ENCODE data around the gene LY6G6C. TPM values are rescaled to one million over a fixed set of nuclear protein-coding genes. Genes with fewer than 3 reads are reported as not detected.

Gene LY6G6C
- total RNA-seq, 1 experiment from 2014 or later: 0.80 TPM

GRCh38 chr6:31683591-31683990 lies 38.0 kb downstream of the LY6G6C start:
- Histone ChIP-seq H3K4me3 (ENCODE audit: low read depth, low read length, poor library complexity, severe bottlenecking) (no peak overlapping the region), H3K27me3 (replicated peaks; ENCODE audit: insufficient read depth, low read depth, low read length, poor library complexity) (no peaks in the 10 kb centered on the region), H3K36me3 (ENCODE audit: insufficient read depth, low read length, poor library complexity, severe bottlenecking) (peaks cover 13% of the 10 kb centered on the region), H3K4me1 (ENCODE audit: insufficient read depth, low read length, poor library complexity, severe bottlenecking) (no peaks in the 10 kb centered on the region), H3K27ac (ENCODE audit: low read depth, low read length, poor library complexity, severe bottlenecking) (no peak overlapping the region), H3K9me3 (ENCODE audit: low read depth, low read length, poor library complexity, severe bottlenecking) (no peaks in the 10 kb centered on the region)
- TF ChIP-seq EZH2 (IDR thresholded peaks at IDR 0.05; ENCODE audit: borderline replicate concordance, low read depth, low read length, poor library complexity, severe bottlenecking) (no peak), CTCF (conservative IDR thresholded peaks at IDR 0.05; ENCODE audit: low read depth, low read length) (no peak)
- BruUV-seq (replicated peaks): no TSS peak
- ChIA-PET POLR2A (ENCODE audit: low non-redundant PET) (no interaction called here), CTCF (no interaction called here)
- DNase-seq (ENCODE audit: low spot score): no peak
- intact Hi-C loops (cut with micrococcal nuclease; ENCODE audit: unreplicated experiment): loop anchor here (10.0 kb wide), 1 partner anchor 271 kb away; the partner anchor contains the start of genes NELFE and SKIC2

DNA sequence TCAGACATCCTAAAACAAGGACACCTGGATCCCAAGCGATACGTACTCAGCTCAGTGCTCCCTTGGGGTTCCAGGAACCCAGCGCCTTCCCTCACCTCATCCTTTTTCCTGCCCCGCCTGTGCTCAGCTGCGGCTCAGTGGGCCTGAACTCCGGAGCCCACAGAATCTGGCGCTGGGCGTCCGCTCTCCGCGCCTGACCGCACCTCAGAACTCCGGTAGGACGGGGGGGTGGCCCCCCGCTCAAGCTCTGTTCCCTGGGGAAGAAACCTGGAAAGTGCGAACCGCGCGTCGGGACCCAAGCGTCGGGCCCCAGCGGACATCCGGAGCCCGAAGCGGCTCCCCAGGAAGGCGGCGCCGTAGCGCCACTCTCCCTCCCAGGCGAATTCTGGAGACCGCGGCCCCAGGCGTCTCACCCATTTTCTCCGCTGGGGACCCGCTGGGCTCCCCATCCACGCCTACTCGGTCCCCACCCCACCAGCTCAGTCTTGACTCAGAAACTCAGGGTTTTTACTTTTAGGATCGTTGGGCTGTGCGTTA lies 40.3 kb downstream of the LY6G6C start:
- no TSS peak for BruUV-seq (replicated peaks)
- DNase-seq (ENCODE audit: low spot score): peak; percentile 75
- TF ChIP-seq EZH2 (IDR thresholded peaks at IDR 0.05; ENCODE audit: borderline replicate concordance, low read depth, low read length, poor library complexity, severe bottlenecking) (no peak), CTCF (conservative IDR thresholded peaks at IDR 0.05; ENCODE audit: low read depth, low read length) (no peak)
- no peaks in the 10 kb centered on the region for H3K27me3 ChIP-seq (replicated peaks; ENCODE audit: insufficient read depth, low read depth, low read length, poor library complexity)
- intact Hi-C loops (cut with micrococcal nuclease; ENCODE audit: unreplicated experiment): loop anchor here (2.0 to 10.0 kb wide), 2 partner anchors 150 to 274 kb away; partner anchors contain the start of genes NELFE and SKIC2
- no peaks in the 10 kb centered on the region for H3K36me3 ChIP-seq (ENCODE audit: insufficient read depth, low read length, poor library complexity, severe bottlenecking)
- POLR2A ChIA-PET (ENCODE audit: low non-redundant PET): interaction anchor here (0.7 to 1.0 kb wide), 2 partner anchors 22 to 135 kb away, joined by 3 read pairs; partner anchors contain the start of genes ABHD16A and ATP6V1G2
- H3K4me1 ChIP-seq (ENCODE audit: insufficient read depth, low read length, poor library complexity, severe bottlenecking): no peaks in the 10 kb centered on the region
- H3K4me3 ChIP-seq (ENCODE audit: low read depth, low read length, poor library complexity, severe bottlenecking): peak overlapping the region; percentile 53
- H3K9me3 ChIP-seq (ENCODE audit: low read depth, low read length, poor library complexity, severe bottlenecking): no peaks in the 10 kb centered on the region
- CTCF ChIA-PET: interaction anchor here (0.5 to 0.6 kb wide), 3 partner anchors 30 to 775 kb away, joined by 3 to 4 read pairs (median 3); no protein-coding TSS in a partner anchor
- H3K27ac ChIP-seq (ENCODE audit: low read depth, low read length, poor library complexity, severe bottlenecking): peak overlapping the region; percentile 68

DNA sequence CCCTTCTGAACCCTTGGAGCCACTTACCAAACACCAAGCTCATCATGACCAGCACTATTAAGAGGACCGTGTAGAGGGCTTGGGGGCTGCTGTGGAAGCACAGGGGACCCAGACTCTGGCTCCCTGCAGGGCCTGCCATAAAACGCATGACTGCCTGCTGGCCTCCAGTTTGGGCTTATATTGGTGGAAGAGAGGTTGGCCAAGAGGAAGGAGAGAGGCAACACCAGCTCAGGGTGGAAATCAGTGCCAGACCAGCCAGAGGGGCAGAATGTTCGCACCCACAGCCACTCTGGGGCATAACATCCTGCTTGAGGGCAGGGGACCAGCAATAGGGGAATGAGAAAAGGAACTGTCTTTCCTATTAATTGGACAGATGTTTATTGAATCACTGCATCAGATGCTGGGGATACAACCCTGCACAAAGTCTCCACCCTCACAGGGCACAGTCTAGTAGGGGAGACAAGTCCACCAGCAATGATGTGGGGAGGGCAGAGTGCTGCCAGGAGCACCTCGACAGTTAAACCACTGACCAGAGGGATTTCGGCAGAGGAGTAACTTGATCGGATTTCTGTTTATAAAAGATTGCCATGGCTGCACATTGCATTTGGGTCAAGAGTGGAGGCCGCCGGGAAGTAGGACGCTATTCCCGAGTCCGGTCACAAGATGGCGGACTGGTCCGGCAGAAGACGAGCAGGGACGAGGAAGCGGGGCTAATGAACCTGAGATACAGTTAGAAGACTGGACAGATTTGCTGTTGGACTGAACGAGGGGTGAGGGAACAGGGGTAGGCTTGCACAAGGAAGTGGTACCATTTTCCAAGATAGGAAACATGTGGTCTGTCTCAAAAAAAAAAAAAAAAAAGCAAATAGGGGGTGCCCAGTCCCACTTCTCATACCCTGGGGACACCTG lies 41.1 kb downstream of the LY6G6C start, which contains the start of gene LY6G5C:
LY6G5C (minus strand) TSS at position 842 of the 909 bp plus-strand sequence; CDS start at position 148, 694 bp downstream.
- TF ChIP-seq CTCF (conservative IDR thresholded peaks at IDR 0.05; ENCODE audit: low read depth, low read length): peak; percentile 70
- no peak for TF ChIP-seq EZH2 (IDR thresholded peaks at IDR 0.05; ENCODE audit: borderline replicate concordance, low read depth, low read length, poor library complexity, severe bottlenecking)
- H3K36me3 ChIP-seq (ENCODE audit: insufficient read depth, low read length, poor library complexity, severe bottlenecking): no peaks in the 10 kb centered on the region
- DNase-seq (ENCODE audit: low spot score): peak; percentile 86
- no peaks in the 10 kb centered on the region for H3K4me1 ChIP-seq (ENCODE audit: insufficient read depth, low read length, poor library complexity, severe bottlenecking)
- ChIA-PET CTCF (interaction anchor here (0.6 kb wide), 2 partner anchors 119 to 774 kb away, joined by 3 to 4 read pairs; no protein-coding TSS in a partner anchor), POLR2A (ENCODE audit: low non-redundant PET) (interaction anchor here (0.7 to 1.0 kb wide), 2 partner anchors 23 to 134 kb away, joined by 3 read pairs; partner anchors contain the start of genes ABHD16A and ATP6V1G2)
- H3K4me3 ChIP-seq (ENCODE audit: low read depth, low read length, poor library complexity, severe bottlenecking): peak within 1 kb of the TSS; percentile 53
- H3K27me3 ChIP-seq (replicated peaks; ENCODE audit: insufficient read depth, low read depth, low read length, poor library complexity): no peaks in the 10 kb centered on the region
- H3K9me3 ChIP-seq (ENCODE audit: low read depth, low read length, poor library complexity, severe bottlenecking): no peaks in the 10 kb centered on the region
- H3K27ac ChIP-seq (ENCODE audit: low read depth, low read length, poor library complexity, severe bottlenecking): peak within 1 kb of the TSS; percentile 68
- BruUV-seq (replicated peaks): TSS peak; percentile 68
- intact Hi-C loops (cut with micrococcal nuclease; ENCODE audit: unreplicated experiment): loop anchor here (2.0 to 10.0 kb wide), 2 partner anchors 150 to 274 kb away; partner anchors contain the start of genes NELFE and SKIC2
